Measurements from ENCODE around the gene CBX5. TPM values are rescaled to one million over a fixed set of nuclear protein-coding genes. Genes with fewer than 3 reads are reported as not detected.

CBX5 gene
- total and polyA plus RNA-seq, 2 donors: 8.4 to 48.1 TPM

DNA sequence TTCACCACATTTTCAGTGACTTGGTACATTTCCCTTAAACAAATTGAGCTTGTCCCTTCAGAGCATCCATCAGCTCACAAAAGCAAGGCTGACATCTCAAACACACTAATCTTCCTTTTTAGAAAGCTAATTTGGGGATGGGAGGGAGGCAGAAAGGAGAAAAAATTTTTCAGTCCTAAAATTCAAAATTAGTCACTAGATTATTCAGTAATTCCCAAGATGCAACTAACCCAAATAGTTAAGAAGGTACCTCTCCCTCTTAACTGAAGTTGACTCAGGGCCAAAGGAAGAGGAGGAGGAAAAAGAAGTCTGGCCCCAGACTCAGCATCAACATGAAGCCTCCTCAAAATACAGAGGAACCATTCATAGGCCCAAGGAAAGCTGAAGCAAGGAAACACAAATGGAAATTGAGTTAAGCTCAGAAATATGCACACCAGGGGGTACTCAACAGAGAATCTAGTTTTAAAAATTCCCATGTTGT, 21.7 kb downstream of the CBX5 start:
- Histone ChIP-seq H3K27ac (ENCODE audit: low read depth in 1 of 2, low read length in 1 of 2) (peak overlapping the region; percentile 65 to 90), H3K27me3 (ENCODE audit: control insufficient read depth in 2 of 2, insufficient read depth in 1 of 2, low read length in 1 of 2) (no peaks in the 10 kb centered on the region), H3K4me1 (ENCODE audit: control insufficient read depth in 2 of 2, insufficient read depth in 2 of 2, low read length in 2 of 2) (peaks cover 14 to 32% of the 10 kb centered on the region in 2 donors), H3K4me3 (ENCODE audit: low read length in 2 of 2) (peak overlapping the region in 1 of 2 donors; percentile 43), H3K36me3 (ENCODE audit: control insufficient read depth in 2 of 2, insufficient read depth in 2 of 2, low read length in 1 of 2) (peaks cover 31 to 36% of the 10 kb centered on the region in 2 donors), H3K9me3 (ENCODE audit: control insufficient read depth in 2 of 2, insufficient read depth in 1 of 2, low read length in 1 of 2) (no peaks in the 10 kb centered on the region)
- DNase-seq (ENCODE audit: low read depth in 6 of 9, low spot score in 9 of 9): no peak

DNA sequence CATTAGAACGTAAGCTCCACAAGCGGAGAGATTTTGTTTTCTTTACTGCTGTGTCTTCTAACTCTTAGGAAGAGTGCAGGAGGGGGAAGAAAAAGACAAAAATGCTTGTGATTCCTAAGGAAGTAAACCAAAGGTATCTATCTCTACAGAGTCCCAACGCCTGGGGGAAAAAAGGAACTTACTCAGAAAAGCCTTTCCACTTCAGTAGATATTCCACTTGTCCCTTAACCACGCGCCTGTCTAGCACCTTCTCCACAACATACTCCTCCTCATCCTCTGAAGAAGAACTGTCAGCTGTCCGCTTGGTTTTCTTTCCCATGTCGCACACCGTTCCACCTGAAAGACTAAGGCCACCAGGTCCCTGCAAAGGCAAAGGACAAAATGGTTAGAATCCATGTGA, 22.6 kb downstream of the CBX5 start:
- peaks cover 11 to 28% of the 10 kb centered on the region in 2 donors for H3K4me1 ChIP-seq (ENCODE audit: control insufficient read depth in 2 of 2, insufficient read depth in 2 of 2, low read length in 2 of 2)
- no peak overlapping the region for H3K27ac ChIP-seq (ENCODE audit: low read depth in 1 of 2, low read length in 1 of 2)
- no peak overlapping the region for H3K4me3 ChIP-seq (ENCODE audit: low read length in 2 of 2)
- no peaks in the 10 kb centered on the region for H3K9me3 ChIP-seq (ENCODE audit: control insufficient read depth in 2 of 2, insufficient read depth in 1 of 2, low read length in 1 of 2)
- WGBS: 97% methylated on average over 8 of the region's 8 CpGs
- DNase-seq (ENCODE audit: low read depth in 6 of 9, low spot score in 9 of 9): no peak
- H3K27me3 ChIP-seq (ENCODE audit: control insufficient read depth in 2 of 2, insufficient read depth in 1 of 2, low read length in 1 of 2): no peaks in the 10 kb centered on the region
- H3K36me3 ChIP-seq (ENCODE audit: control insufficient read depth in 2 of 2, insufficient read depth in 2 of 2, low read length in 1 of 2): peaks cover 35 to 44% of the 10 kb centered on the region in 2 donors

DNA sequence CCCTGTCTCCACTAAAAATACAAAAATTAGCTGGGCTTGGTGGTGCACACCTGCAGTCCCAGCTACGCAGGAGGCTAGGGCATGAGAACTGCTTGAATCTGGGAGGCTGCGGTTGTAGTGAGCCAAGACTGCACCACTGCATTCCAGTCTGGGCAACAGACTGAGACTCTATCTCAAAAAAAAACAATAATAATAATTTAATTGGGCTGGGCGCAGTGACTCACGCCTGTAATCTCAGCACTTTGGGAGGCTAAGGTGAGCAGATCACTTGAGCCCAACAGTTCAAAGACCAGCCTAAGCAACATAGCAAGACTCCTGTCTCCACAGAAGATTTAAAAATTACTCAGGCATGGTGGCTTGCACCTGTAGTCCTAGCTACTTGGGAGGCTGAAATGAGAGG, 26.7 kb downstream of the CBX5 start:
- Histone ChIP-seq H3K36me3 (ENCODE audit: control insufficient read depth in 2 of 2, insufficient read depth in 2 of 2, low read length in 1 of 2) (peaks cover 40 to 72% of the 10 kb centered on the region in 2 donors), H3K9me3 (ENCODE audit: control insufficient read depth in 2 of 2, insufficient read depth in 1 of 2, low read length in 1 of 2) (no peaks in the 10 kb centered on the region), H3K4me3 (ENCODE audit: low read length in 2 of 2) (no peak overlapping the region), H3K4me1 (ENCODE audit: control insufficient read depth in 2 of 2, insufficient read depth in 2 of 2, low read length in 2 of 2) (peaks cover under 1 to 8% of the 10 kb centered on the region in 2 donors), H3K27ac (ENCODE audit: low read depth in 1 of 2, low read length in 1 of 2) (no peak overlapping the region), H3K27me3 (ENCODE audit: control insufficient read depth in 2 of 2, insufficient read depth in 1 of 2, low read length in 1 of 2) (no peaks in the 10 kb centered on the region)
- WGBS: 99% methylated on average over 4 of the region's 4 CpGs
- DNase-seq (ENCODE audit: low read depth in 6 of 9, low spot score in 9 of 9): no peak

DNA sequence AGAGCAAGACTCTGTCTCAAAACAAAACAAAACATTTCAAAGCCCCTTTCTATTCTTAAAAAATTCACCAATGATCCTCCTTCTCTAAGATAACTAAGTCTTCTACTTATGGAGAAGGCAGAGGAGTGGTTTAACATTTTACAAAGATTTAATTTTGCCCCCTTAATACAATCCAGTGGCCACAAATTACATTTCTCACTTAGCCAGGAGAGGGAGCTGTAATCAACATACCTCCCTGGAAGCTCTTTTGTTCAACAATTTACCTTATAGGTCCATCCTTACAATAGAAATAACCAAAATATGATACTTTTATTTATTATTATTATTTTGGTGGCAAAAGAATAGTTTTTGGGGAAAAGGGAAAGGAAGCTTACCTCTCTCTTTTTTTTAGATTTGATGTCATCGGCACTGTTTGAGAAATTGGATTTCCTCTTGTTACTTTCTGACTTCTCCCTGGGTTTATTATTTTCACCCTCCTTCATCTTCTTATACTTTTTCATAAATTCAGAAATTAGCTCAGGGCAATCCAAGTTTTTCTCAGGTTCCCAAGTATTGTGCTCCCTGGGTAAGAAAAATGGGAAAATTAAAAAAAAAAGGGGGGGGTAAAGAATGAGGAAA, 28.1 kb downstream of the CBX5 start:
- WGBS: 93% methylated on average over 1 of the region's 1 CpG

DNA sequence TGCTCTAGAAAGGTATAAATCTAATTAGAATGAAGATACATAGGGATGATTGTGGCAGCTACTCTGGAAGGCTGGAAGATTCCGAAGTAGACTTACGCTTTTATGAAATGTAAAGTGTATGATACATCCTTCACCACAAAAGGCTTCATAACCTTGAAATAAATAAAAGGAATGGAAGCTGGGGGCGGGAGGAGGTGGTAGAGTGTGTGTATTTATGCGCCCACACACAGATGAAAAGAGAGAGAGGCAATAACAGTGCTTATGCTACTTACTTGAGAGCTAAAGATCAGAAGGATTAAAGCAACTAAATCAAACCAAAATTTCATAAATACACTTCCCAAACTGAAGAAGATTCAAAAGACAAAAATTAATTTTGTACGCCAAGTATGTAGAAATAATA, 30.4 kb downstream of the CBX5 start:
- Histone ChIP-seq H3K9me3 (ENCODE audit: control insufficient read depth in 2 of 2, insufficient read depth in 1 of 2, low read length in 1 of 2) (no peaks in the 10 kb centered on the region), H3K36me3 (ENCODE audit: control insufficient read depth in 2 of 2, insufficient read depth in 2 of 2, low read length in 1 of 2) (peaks cover 31 to 76% of the 10 kb centered on the region in 2 donors), H3K27me3 (ENCODE audit: control insufficient read depth in 2 of 2, insufficient read depth in 1 of 2, low read length in 1 of 2) (no peaks in the 10 kb centered on the region), H3K4me3 (ENCODE audit: low read length in 2 of 2) (no peak overlapping the region), H3K4me1 (ENCODE audit: control insufficient read depth in 2 of 2, insufficient read depth in 2 of 2, low read length in 2 of 2) (peaks cover 0 to 3% of the 10 kb centered on the region in 2 donors), H3K27ac (ENCODE audit: low read depth in 1 of 2, low read length in 1 of 2) (no peak overlapping the region)
- DNase-seq (ENCODE audit: low read depth in 6 of 9, low spot score in 9 of 9): no peak
- WGBS: 90% methylated on average over 5 of the region's 5 CpGs

More for the DNA sequence above, 28.1 kb downstream of the CBX5 start:
- no peaks in the 10 kb centered on the region for H3K27me3 ChIP-seq (ENCODE audit: control insufficient read depth in 2 of 2, insufficient read depth in 1 of 2, low read length in 1 of 2)
- H3K27ac ChIP-seq (ENCODE audit: low read depth in 1 of 2, low read length in 1 of 2): no peak overlapping the region
- H3K4me3 ChIP-seq (ENCODE audit: low read length in 2 of 2): no peak overlapping the region
- DNase-seq (ENCODE audit: low read depth in 6 of 9, low spot score in 9 of 9): peak in 7 of 9 donors; percentile 25 to 73 (median 43)
- peaks cover 0 to 3% of the 10 kb centered on the region in 2 donors for H3K4me1 ChIP-seq (ENCODE audit: control insufficient read depth in 2 of 2, insufficient read depth in 2 of 2, low read length in 2 of 2)
- H3K9me3 ChIP-seq (ENCODE audit: control insufficient read depth in 2 of 2, insufficient read depth in 1 of 2, low read length in 1 of 2): no peaks in the 10 kb centered on the region
- peaks cover 36 to 74% of the 10 kb centered on the region in 2 donors for H3K36me3 ChIP-seq (ENCODE audit: control insufficient read depth in 2 of 2, insufficient read depth in 2 of 2, low read length in 1 of 2)

DNA sequence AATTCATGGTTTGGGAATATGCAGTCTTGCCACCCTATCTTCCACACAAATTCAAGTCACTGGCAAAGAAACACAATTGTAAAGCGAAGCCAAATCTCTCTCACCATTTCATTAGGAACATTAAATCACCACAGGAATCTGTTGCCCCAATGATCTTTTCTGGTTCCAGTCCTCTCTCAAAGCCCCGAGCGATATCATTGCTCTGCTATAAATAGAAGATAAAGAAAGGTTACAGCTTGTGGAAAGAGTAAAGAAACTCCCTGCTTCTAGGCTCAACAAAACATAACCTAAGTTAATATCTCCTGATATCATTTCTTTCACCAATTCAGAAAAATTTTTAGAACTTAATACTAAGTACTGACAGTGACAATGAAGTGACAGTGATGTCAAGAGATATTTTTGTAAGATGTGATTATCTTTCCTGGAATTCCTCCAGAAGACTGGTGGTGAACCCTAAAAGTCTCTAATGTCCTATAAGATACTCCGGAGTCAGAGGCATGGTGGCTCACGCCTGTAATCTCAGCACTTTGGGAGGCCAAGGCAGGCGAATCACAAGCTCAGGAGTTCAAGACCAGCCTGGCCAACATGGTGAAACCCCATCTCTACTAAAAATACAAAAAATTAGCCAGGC, 33.8 kb downstream of the CBX5 start:
- H3K36me3 ChIP-seq (ENCODE audit: control insufficient read depth in 2 of 2, insufficient read depth in 2 of 2, low read length in 1 of 2): peaks cover 37 to 79% of the 10 kb centered on the region in 2 donors
- H3K4me1 ChIP-seq (ENCODE audit: control insufficient read depth in 2 of 2, insufficient read depth in 2 of 2, low read length in 2 of 2): peaks cover 0 to 3% of the 10 kb centered on the region in 2 donors
- WGBS: 98% methylated on average over 6 of the region's 6 CpGs
- H3K9me3 ChIP-seq (ENCODE audit: control insufficient read depth in 2 of 2, insufficient read depth in 1 of 2, low read length in 1 of 2): no peaks in the 10 kb centered on the region
- no peak overlapping the region for H3K4me3 ChIP-seq (ENCODE audit: low read length in 2 of 2)
- no peaks in the 10 kb centered on the region for H3K27me3 ChIP-seq (ENCODE audit: control insufficient read depth in 2 of 2, insufficient read depth in 1 of 2, low read length in 1 of 2)
- no peak for DNase-seq (ENCODE audit: low read depth in 6 of 9, low spot score in 9 of 9)
- no peak overlapping the region for H3K27ac ChIP-seq (ENCODE audit: low read depth in 1 of 2, low read length in 1 of 2)

DNA sequence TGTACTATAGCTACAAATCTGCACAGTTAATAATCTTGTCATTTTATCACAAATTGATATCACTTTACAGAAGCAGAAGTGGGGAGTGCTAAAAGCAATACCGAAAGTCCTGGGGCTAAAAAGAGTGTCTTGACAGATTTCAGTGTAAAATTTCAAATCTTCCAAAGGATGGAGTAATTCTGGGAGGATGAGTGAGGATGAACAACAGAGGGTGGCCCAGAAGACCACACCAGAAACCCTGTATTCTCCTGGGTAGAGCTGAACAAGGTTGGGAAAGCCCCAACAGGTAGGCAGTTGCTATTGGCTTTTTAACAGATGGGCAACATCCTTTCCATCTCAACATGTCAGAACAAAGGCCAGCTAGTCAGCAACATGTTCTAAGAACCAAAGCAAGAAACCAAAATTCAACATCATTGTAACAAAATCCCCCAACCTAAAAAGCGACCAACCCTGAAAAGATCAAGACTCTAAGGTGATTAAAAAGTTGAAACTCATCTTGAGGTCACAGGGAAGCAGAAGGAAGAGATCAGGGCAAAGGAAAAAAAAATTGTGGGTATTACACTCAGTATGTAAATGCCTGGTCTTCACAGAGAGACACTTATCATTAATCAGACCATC, 38.8 kb downstream of the CBX5 start:
- Histone ChIP-seq H3K4me1 (ENCODE audit: control insufficient read depth in 2 of 2, insufficient read depth in 2 of 2, low read length in 2 of 2) (no peaks in the 10 kb centered on the region), H3K4me3 (ENCODE audit: low read length in 2 of 2) (no peak overlapping the region), H3K9me3 (ENCODE audit: control insufficient read depth in 2 of 2, insufficient read depth in 1 of 2, low read length in 1 of 2) (no peaks in the 10 kb centered on the region), H3K27ac (ENCODE audit: low read depth in 1 of 2, low read length in 1 of 2) (no peak overlapping the region), H3K27me3 (ENCODE audit: control insufficient read depth in 2 of 2, insufficient read depth in 1 of 2, low read length in 1 of 2) (no peaks in the 10 kb centered on the region), H3K36me3 (ENCODE audit: control insufficient read depth in 2 of 2, insufficient read depth in 2 of 2, low read length in 1 of 2) (peaks cover 35 to 89% of the 10 kb centered on the region in 2 donors)
- DNase-seq (ENCODE audit: low read depth in 6 of 9, low spot score in 9 of 9): no peak
- WGBS: 96% methylated on average over 2 of the region's 2 CpGs

DNA sequence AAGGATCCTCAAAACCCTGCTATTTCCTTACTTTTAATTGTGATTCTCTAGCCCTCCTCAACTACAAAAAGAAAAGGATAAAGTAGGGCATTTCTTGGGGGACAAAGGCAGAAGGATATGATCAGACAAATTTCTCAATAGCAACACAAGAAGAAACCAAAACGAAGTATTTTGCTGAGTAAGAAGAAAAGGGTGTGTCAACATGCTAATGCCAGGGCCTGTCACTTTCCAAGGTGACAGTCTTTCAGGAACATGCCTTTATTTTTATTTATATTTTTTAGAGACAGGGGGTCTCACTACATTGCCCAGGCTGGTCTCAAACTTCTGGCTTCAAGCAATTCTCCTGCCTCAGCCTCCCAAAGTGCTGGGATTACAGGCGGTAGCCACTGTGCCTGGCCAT, 39.8 kb downstream of the CBX5 start:
- Histone ChIP-seq H3K9me3 (ENCODE audit: control insufficient read depth in 2 of 2, insufficient read depth in 1 of 2, low read length in 1 of 2) (no peaks in the 10 kb centered on the region), H3K4me3 (ENCODE audit: low read length in 2 of 2) (no peak overlapping the region), H3K27ac (ENCODE audit: low read depth in 1 of 2, low read length in 1 of 2) (no peak overlapping the region), H3K4me1 (ENCODE audit: control insufficient read depth in 2 of 2, insufficient read depth in 2 of 2, low read length in 2 of 2) (no peaks in the 10 kb centered on the region), H3K27me3 (ENCODE audit: control insufficient read depth in 2 of 2, insufficient read depth in 1 of 2, low read length in 1 of 2) (no peaks in the 10 kb centered on the region), H3K36me3 (ENCODE audit: control insufficient read depth in 2 of 2, insufficient read depth in 2 of 2, low read length in 1 of 2) (peaks cover 28 to 87% of the 10 kb centered on the region in 2 donors)
- 81% methylated on average over 2 of the region's 2 CpGs for WGBS
- DNase-seq (ENCODE audit: low read depth in 6 of 9, low spot score in 9 of 9): no peak

DNA sequence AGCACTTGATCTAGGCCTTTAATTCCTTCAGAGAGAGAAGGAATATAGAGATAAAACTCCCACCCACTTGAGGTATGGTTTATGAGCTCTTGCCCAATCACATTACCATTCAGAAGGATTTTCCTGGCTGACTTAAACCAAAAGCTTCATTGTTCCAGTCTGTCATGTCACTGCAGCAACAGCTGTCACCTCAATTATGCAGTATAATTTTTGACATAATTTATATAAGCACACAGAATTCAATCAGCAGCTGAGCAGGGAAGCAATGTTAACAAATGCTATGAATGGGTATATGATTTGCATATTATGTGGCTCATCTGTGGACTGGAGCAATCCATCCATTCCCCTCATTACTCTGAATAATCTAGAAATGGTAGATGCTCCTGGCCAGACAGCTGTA, 40.3 kb downstream of the CBX5 start:
- no peaks in the 10 kb centered on the region for H3K27me3 ChIP-seq (ENCODE audit: control insufficient read depth in 2 of 2, insufficient read depth in 1 of 2, low read length in 1 of 2)
- H3K36me3 ChIP-seq (ENCODE audit: control insufficient read depth in 2 of 2, insufficient read depth in 2 of 2, low read length in 1 of 2): peaks cover 25 to 82% of the 10 kb centered on the region in 2 donors
- H3K4me3 ChIP-seq (ENCODE audit: low read length in 2 of 2): no peak overlapping the region
- no peaks in the 10 kb centered on the region for H3K9me3 ChIP-seq (ENCODE audit: control insufficient read depth in 2 of 2, insufficient read depth in 1 of 2, low read length in 1 of 2)
- H3K4me1 ChIP-seq (ENCODE audit: control insufficient read depth in 2 of 2, insufficient read depth in 2 of 2, low read length in 2 of 2): no peaks in the 10 kb centered on the region
- no peak for DNase-seq (ENCODE audit: low read depth in 6 of 9, low spot score in 9 of 9)
- H3K27ac ChIP-seq (ENCODE audit: low read depth in 1 of 2, low read length in 1 of 2): no peak overlapping the region

Data from thymus (tissue), 11 donors.